HG03565 (cell line): ENCODE measurements around the gene RAB10.
"Not testable (repeated sequence)": the region's sequence is repeated elsewhere in the genome, so short reads cannot be mapped to it uniquely, and the experiment has no call there.

Source experiments
- ATAC-seq: cut with Tn5 transposase; IDR thresholded peaks from one replicate; pipeline ENCODE4 v1.9.1; 2021; ENCODE audit warnings: mild to moderate bottlenecking, moderate library complexity; ENCODE audit not compliant: unreplicated experiment

The RAB10 gene

DNA sequence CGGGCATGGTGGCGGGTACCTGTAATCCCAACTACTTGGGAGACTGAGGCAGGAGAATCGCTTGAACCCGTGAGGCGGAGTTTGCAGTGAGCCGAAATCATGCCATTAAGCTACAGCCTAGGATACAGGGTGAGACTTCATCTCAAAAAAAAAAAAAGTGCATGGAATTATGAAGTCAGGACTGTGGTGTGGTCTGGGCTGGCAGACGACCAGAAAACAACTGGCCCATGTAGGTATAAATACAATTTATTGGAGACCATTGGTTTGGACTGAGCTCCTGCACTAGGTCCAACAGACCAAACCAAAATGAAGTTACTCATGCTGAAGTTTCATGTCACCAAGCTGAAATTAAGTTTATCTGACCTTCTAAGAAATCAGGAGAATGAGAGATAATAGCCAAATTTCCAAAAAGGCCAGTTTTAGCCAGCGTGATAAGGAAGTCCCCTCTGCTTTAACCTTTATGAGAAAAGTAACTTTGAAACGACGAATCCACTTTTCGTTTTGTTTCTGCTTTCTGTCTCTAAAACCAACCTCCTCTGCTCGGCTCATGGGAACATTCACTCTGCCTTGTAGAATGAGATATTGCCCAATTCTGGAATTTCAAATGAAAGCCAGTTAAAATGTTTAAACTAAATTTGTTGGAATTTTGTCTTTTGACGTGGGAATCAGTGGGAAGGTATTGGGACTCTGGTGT, 17.7 kb upstream of the RAB10 start:
- ATAC-seq, result no peak

DNA sequence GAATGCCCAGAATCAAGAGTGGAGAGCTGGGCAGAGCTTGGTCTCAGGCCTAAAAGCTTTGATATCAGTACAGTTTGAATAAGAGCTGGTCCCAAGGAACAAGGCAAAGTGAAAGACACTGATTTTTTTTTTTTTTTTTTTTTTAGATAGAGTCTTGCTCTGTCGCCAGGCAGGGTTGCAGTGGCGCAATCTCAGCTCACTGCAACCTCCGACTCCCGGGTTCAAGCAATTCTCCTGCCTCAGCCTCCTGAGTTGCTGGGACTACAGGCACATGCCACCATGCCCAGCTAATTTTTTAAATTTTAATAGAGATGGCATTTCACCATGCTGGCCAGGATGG, 17.2 kb upstream of the RAB10 start:
- not testable (repeated sequence) for ATAC-seq

DNA sequence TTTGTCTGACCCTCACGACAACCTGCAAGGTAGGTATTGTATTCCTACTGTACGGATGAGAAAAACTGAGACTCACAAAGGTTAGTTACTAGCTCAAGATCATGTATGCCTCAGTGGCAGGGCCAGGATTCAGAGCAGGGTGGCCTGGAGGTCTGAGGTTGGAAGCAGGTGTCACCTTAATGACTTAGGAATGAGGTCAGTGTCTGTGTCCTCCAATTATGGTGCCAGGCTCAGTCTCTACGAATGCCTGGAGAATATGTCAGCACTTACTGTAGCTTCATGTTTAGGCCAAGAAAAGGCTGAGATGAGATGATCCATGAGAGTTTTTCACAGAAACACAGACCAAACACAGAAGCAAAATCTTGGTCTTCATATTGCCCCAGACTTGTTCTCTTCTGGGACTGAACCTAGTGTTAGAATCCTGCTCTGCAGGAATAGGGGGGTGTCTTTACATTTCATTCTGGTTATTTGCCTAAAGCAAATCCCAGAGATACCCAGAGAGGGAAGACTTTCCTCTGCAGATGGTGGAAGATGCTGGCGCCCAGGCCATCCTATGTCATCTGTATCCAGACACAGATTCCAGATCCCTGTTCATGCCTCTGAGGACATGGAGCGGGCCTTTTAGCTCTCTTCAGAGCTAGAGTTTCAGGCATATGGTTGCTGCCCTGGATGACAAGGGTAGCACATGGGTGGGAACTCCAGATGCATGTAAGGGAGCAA, 16.3 kb upstream of the RAB10 start:
- ATAC-seq, result no peak

DNA sequence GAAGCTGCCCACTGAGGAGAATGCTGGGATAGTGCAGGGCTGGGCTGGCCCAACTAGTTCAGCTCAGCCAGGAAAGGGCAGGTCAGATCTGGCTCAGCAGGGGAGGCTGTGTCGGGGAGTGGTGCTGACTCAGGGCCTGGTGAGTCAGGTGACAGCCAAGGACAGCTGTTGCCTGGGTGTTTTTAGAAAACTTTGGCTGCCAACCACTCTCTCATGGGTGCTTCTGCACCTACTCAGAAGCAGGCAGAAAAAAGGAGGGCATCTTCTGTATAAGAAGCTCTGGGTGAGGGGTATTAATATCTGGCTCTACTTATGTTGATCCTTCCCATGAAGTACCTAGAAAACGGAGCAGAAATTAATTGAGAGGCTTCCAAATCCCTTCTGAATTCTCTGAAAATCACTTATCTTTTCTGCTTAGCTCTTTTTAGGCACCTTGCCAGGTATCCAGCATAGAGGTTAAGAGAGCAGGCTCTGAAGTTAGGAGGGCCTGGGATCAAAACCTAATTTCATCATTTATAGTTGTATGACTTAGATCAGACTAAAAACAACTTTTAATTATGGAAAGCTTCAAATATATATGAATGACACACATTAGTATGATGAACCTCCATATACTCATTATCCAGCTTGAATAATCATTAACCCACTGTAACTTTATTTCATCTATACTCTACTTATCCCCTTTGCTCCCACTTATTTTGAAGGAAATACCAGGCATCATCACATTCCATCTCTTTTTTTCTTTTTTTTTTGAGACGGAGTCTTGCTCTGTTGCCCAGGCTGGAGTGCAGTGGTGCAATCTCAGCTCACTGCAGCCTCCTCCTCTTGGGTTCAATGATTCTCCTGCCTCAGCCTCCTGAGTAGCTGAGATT, 15.5 kb upstream of the RAB10 start:
- no peak for ATAC-seq

DNA sequence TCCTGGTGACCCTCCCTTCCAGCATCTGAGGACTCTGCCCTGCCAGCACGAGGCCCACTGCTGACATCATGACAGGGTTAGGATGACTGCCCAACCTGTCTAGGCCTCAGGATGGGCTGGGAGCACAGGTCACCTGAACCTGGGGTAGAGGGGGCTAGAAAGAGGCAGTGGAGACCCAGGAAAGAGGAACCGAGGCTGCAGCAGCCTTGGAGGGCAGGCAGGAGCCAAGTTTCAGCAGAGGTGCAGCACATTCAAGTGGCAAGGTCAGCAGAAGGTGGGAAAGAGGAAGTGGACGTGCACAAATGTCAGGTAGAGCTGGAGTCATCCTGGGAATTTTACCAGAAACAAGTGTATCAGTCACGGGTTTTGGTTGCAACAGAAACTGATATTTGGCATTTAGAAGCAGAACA, 13.6 kb upstream of the RAB10 start:
- ATAC-seq, result no peak

DNA sequence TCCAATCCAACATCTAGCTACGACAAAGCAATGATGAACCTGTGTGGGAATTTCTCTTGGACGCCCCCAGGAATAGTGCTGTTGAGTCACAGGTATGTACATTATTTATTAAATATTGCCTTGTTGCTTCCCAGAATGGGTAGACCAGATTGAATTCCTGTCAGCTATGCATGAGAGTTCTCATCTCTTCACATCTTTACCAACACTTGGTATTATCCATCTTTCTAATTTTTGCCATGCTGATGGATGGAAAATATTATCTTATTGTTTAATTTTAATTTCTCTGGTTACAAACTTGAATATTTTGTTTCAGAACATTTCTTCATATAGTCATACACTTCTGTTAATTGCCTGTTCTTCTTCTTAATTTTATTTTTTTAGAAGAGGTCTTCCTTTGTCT, 9.6 kb upstream of the RAB10 start:
- ATAC-seq, result no peak

DNA sequence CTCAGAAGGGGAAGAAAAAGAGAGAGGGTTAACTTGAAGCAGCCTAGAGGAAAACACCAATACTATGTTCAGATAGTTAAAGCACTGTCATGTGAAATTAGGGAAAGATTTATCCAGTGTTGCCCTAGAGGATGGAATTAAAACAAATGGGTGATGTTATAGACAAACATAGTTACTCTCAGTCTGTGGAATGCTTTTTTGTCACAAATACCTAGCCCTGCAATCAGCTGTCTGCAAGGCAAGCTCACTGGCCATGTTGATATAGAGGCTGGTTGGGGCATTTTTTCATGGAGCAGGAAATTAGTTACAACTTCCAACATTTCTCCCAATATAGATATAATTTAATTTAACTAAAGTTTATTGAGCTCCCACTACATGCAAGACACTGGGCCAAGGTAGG, 8.4 kb upstream of the RAB10 start:
- no peak for ATAC-seq

GRCh38 chr2:26028083-26028482, 5.8 kb upstream of the RAB10 start:
- not testable (repeated sequence) for ATAC-seq

GRCh38 chr2:26032586-26033269, 1.2 kb upstream of the RAB10 start:
- ATAC-seq, result peak; percentile 7

GRCh38 chr2:26033270-26033817, 540 bp upstream of the RAB10 start:
- no peak for ATAC-seq

- ATAC-seq, result no peak
Observed at GRCh38 chr2:26034637-26034992, 731 bp downstream of the RAB10 start.

DNA sequence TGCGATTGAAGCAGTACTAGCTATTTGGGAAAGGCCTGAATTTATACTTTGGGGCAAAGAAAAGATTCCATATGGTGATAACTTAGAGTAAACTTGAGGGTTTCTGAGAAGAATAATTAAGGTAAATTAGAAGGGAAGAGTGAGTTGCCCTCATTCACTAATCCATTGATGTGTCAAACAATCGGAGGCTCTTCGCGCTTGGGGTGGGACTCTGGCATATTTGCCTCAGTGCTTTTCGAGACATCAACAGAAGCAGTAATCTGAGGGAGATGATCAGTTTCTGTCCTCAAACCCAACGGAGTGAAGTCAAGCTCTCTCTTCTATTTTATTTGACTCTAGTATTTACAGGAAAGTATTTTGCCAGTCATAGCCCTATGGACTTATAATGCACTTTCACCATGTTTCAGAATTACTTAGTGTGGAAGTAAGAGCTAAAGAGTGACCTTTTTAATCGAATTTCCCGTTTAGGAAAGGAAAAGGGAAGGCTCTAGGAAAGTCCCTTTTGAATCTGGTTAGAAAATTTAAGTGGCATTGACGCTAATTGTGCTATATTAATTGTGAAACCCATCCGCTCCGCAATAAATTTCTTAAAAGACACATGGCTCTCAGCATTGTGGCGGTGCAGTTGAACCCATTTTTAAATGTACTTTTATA, 1.3 kb downstream of the RAB10 start:
- ATAC-seq, result no peak

- no peak for ATAC-seq
Observed at GRCh38 chr2:26039603-26040323, 5.9 kb downstream of the RAB10 start.

DNA sequence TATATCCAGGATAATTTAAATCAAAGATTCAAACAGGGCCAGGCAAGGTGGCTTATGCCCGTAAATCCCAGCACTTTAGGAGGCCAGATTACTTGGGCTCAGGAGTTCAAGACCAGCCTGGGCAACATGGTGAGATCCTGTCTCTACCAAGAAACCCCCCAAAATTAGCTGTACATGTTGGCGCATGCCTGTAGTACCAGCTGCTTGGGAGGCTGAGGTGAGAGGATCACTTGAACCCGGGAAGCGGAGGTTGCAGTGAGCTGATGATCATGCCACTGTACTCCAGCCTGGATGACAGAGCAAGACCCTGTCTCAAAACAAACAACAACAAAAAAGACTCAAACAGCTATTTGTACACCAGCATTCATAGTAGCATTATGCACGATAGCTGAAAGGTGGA, 9.2 kb downstream of the RAB10 start:
- no peak for ATAC-seq

DNA sequence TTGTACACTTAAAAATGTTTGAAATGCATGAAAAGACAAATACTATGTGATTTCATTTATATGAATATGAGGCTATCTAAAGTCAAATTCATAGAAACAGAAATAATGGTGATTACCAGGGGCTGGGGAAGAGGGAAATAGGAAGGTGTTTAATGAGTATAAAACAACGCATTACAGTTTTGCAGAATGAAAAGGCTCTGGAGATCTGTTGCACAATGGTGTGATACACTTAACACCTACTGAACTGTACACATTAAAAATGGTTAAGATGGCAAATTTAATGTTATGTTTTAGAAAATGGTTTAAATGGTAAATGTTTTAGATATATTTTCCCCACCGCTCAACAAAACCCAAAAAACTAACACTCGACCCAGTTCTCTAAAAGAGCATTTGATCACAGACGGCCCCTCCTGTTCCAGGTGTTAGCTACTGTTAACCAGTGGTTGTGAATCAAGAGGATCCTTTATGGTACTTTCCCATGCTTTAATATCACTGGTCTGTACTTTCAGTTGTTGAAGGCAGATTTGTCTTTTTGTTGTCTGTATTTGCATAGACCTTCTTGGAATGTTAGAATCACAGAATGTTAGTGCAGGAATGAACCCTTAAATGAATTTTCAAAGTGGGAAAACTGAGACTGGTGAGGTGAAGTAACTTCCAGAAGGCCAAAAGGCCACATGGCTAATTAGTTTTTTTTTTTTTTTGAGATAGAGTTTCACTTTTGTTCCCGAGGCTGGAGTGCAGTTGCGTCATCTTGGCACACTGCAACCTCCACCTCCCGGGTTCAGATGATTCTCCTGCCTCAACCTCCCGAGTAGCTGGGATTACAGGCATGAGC, 10.2 kb downstream of the RAB10 start:
- no peak for ATAC-seq

- no peak for ATAC-seq
Observed at GRCh38 chr2:26048791-26049190, 14.9 kb downstream of the RAB10 start.

- ATAC-seq, result no peak
Observed at GRCh38 chr2:26049641-26050040, 15.8 kb downstream of the RAB10 start.

DNA sequence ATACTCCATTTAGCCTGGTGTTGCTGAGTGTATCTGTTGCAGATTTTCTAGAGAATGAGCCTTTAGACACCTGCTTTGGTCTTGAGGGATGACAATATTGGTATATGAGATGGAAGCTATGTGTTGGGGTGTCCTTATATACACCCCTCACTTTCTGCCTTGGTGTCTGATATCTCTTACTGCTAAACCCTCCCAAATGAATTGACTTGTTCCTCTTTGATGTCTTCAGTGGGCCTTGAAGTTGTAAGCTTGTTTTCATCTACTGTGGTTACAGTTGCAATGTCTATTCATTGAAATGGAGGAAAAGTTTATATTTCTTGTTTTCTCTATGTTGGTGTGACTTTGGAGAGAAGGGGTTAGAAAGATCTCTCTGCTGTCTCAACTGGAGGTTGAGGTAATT, 18.9 kb downstream of the RAB10 start:
- ATAC-seq, result no peak
